ENCODE data around the gene OR2T2. TPM values are rescaled to one million over a fixed set of nuclear protein-coding genes. Genes with fewer than 3 reads are reported as not detected.
"Not testable (repeated sequence)": the region's sequence is repeated elsewhere in the genome, so short reads cannot be mapped to it uniquely, and the experiment has no call there.

The OR2T2 gene
- total RNA-seq, 1 experiment from 2014 or later, result not detected

- not testable (repeated sequence) for H3K36me3 ChIP-seq (replicated peaks; ENCODE audit: control insufficient read depth, insufficient read depth, low read length); H3K4me3 ChIP-seq (ENCODE audit: insufficient read depth, low read depth, low read length); DNase-seq; H3K27me3 ChIP-seq (ENCODE audit: control insufficient read depth, insufficient read depth, low read length)
Measured at GRCh38 chr1:248438668-248439067, 6.8 kb upstream of the OR2T2 start.

GRCh38 chr1:248439283-248439682, 6.2 kb upstream of the OR2T2 start:
- not testable (repeated sequence) for H3K4me3 ChIP-seq (ENCODE audit: insufficient read depth, low read depth, low read length); DNase-seq; H3K27me3 ChIP-seq (ENCODE audit: control insufficient read depth, insufficient read depth, low read length); H3K36me3 ChIP-seq (replicated peaks; ENCODE audit: control insufficient read depth, insufficient read depth, low read length)

- not testable (repeated sequence) for H3K36me3 ChIP-seq (replicated peaks; ENCODE audit: control insufficient read depth, insufficient read depth, low read length); DNase-seq; H3K4me3 ChIP-seq (ENCODE audit: insufficient read depth, low read depth, low read length); H3K27me3 ChIP-seq (ENCODE audit: control insufficient read depth, insufficient read depth, low read length)
Measured at GRCh38 chr1:248442500-248443277, 2.7 kb upstream of the OR2T2 start.

GRCh38 chr1:248444603-248445002, 834 bp upstream of the OR2T2 start:
- H3K36me3 ChIP-seq (replicated peaks; ENCODE audit: control insufficient read depth, insufficient read depth, low read length); H3K4me3 ChIP-seq (ENCODE audit: insufficient read depth, low read depth, low read length); DNase-seq; H3K27me3 ChIP-seq (ENCODE audit: control insufficient read depth, insufficient read depth, low read length): not testable (repeated sequence)

GRCh38 chr1:248448409-248449074, 3.1 kb downstream of the OR2T2 start:
- not testable (repeated sequence) for H3K27me3 ChIP-seq (ENCODE audit: control insufficient read depth, insufficient read depth, low read length); H3K36me3 ChIP-seq (replicated peaks; ENCODE audit: control insufficient read depth, insufficient read depth, low read length); H3K4me3 ChIP-seq (ENCODE audit: insufficient read depth, low read depth, low read length); DNase-seq

GRCh38 chr1:248449821-248450465, 4.5 kb downstream of the OR2T2 start:
- not testable (repeated sequence) for DNase-seq; H3K4me3 ChIP-seq (ENCODE audit: insufficient read depth, low read depth, low read length); H3K27me3 ChIP-seq (ENCODE audit: control insufficient read depth, insufficient read depth, low read length); H3K36me3 ChIP-seq (replicated peaks; ENCODE audit: control insufficient read depth, insufficient read depth, low read length)

GRCh38 chr1:248450466-248451145, 5.2 kb downstream of the OR2T2 start:
- H3K27me3 ChIP-seq (ENCODE audit: control insufficient read depth, insufficient read depth, low read length), result not testable (repeated sequence)

GRCh38 chr1:248453619-248454018, 8.2 kb downstream of the OR2T2 start:
- H3K36me3 ChIP-seq (replicated peaks; ENCODE audit: control insufficient read depth, insufficient read depth, low read length); DNase-seq; H3K4me3 ChIP-seq (ENCODE audit: insufficient read depth, low read depth, low read length); H3K27me3 ChIP-seq (ENCODE audit: control insufficient read depth, insufficient read depth, low read length): not testable (repeated sequence)

More at GRCh38 chr1:248450466-248451145, 5.2 kb downstream of the OR2T2 start:
- not testable (repeated sequence) for DNase-seq; H3K36me3 ChIP-seq (replicated peaks; ENCODE audit: control insufficient read depth, insufficient read depth, low read length); H3K4me3 ChIP-seq (ENCODE audit: insufficient read depth, low read depth, low read length)

- H3K27me3 ChIP-seq (ENCODE audit: control insufficient read depth, insufficient read depth, low read length); H3K4me3 ChIP-seq (ENCODE audit: insufficient read depth, low read depth, low read length); DNase-seq; H3K36me3 ChIP-seq (replicated peaks; ENCODE audit: control insufficient read depth, insufficient read depth, low read length): not testable (repeated sequence)
Measured at GRCh38 chr1:248455045-248455444, 9.6 kb downstream of the OR2T2 start.

- H3K36me3 ChIP-seq (replicated peaks; ENCODE audit: control insufficient read depth, insufficient read depth, low read length); H3K4me3 ChIP-seq (ENCODE audit: insufficient read depth, low read depth, low read length); DNase-seq; H3K27me3 ChIP-seq (ENCODE audit: control insufficient read depth, insufficient read depth, low read length): not testable (repeated sequence)
Measured at GRCh38 chr1:248456635-248457034, 11.2 kb downstream of the OR2T2 start.

- not testable (repeated sequence) for H3K4me3 ChIP-seq (ENCODE audit: insufficient read depth, low read depth, low read length); H3K36me3 ChIP-seq (replicated peaks; ENCODE audit: control insufficient read depth, insufficient read depth, low read length); H3K27me3 ChIP-seq (ENCODE audit: control insufficient read depth, insufficient read depth, low read length); DNase-seq
Measured at GRCh38 chr1:248459117-248459516, 13.7 kb downstream of the OR2T2 start.

GRCh38 chr1:248471154-248471553, 25.7 kb downstream of the OR2T2 start:
- DNase-seq, result no peak
- Histone ChIP-seq H3K4me3 (ENCODE audit: insufficient read depth, low read depth, low read length) (no peak overlapping the region), H3K27me3 (ENCODE audit: control insufficient read depth, insufficient read depth, low read length) (no peaks in the 10 kb centered on the region), H3K36me3 (replicated peaks; ENCODE audit: control insufficient read depth, insufficient read depth, low read length) (no peaks in the 10 kb centered on the region)

- not testable (repeated sequence) for DNase-seq
Measured at GRCh38 chr1:248472111-248472510, 26.7 kb downstream of the OR2T2 start.

GRCh38 chr1:248473051-248473450, 27.6 kb downstream of the OR2T2 start, which contains the start of gene OR2T3:
Gene OR2T3, plus strand, starts transcription at chr1:248473351. Its CDS starts 0 bp downstream, at chr1:248473351.
- not testable (repeated sequence) for H3K4me3 ChIP-seq (ENCODE audit: insufficient read depth, low read depth, low read length); DNase-seq; H3K36me3 ChIP-seq (replicated peaks; ENCODE audit: control insufficient read depth, insufficient read depth, low read length); H3K27me3 ChIP-seq (ENCODE audit: control insufficient read depth, insufficient read depth, low read length)

More at GRCh38 chr1:248472111-248472510, 26.7 kb downstream of the OR2T2 start:
- not testable (repeated sequence) for H3K4me3 ChIP-seq (ENCODE audit: insufficient read depth, low read depth, low read length); H3K27me3 ChIP-seq (ENCODE audit: control insufficient read depth, insufficient read depth, low read length); H3K36me3 ChIP-seq (replicated peaks; ENCODE audit: control insufficient read depth, insufficient read depth, low read length)

Measured in H7 (cell line).